ENCODE measurements around the gene RHOA.

Gene RHOA

DNA sequence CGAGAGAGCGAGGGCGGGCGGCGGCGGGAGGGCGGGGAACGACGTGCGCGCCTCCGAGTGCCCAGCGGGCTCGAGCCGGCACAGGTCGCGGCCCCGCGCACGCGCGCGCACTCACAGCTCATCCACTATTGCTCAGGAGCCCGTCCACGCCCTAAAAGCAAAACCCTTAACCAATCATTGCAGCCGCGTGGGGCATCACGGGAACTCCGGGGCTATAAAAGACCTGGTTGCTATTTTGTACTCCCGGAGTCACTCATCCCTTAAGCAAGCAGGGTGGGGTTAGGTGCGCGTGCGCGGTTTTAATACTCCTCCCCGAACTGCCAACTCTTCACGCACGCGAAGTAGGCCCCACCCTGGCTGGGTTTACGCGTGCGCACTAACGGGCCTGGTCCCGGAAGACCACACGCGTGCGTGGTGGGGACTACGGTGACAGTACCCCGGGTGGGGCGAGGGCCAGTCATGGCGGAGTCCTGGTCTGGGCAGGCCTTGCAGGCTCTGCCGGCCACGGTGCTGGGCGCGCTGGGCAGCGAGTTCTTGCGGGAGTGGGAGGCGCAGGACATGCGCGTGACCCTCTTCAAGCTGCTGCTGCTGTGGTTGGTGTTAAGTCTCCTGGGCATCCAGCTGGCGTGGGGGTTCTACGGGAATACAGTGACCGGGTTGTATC, at the start of gene RHOA, which contains the start of gene TCTA:
Gene RHOA, minus strand, starts transcription at position 9 of the 664 bp plus-strand sequence. CDS start 36,387 bp downstream, outside the sequence.
Gene TCTA, plus strand, starts transcription at position 456 of the 664 bp plus-strand sequence. Its CDS starts 4 bp downstream, at position 460.
- DNase-seq: peak; percentile 99

DNA sequence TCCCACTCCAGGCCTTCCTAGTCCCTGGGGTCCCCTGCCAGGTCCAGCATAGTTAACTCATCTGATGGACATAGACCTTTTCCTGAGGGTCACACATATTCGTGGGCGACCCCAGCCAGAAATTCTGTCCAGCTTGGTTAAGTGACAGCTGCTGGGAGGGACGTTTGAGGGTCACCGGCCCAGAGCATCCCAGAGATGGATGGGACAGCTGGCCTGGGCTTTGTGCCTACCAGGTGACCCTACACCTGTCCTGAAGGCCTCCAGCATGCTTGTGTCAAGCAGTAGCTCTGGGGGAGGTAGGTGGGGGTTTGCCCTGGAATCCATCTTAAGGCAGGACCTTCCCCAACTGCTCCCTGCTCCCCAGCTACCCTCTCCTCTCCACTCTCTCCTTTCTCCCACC, 49.2 kb upstream of the RHOA start:
- no peak for DNase-seq

DNA sequence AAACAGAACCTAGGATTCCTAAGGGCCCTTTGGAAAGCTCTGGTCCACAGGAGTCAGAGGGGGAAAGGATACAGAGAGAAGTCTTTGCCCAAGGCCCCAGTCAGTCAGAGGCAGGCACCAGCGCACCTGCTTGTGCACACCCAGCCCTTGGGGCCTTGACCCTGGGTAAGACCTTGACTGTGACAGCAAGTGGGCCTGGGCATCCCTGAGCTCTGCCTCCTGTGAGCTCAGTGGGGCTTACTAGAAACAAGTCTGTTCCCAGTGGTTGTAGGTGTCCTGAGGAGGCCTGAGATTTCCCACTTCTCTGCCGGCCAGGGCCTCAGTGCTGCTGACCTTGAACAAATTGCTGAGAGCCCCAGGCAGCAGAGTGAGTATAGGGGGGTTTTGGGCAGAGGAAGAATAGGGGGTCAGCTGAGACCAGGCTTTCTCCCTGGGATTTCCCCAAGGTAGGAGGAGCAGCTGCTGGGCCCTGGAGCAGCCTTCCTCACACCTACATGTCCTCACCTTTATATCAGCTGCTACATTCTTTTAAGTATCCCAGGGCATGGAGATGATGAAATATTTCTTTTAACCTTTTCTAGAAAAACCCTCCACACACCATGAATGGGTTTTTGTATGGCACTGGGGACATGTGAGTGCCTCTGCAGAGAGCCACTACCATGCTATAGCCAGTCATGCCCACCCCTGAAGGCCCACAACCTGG, 48.6 kb upstream of the RHOA start:
- no peak for DNase-seq

DNA sequence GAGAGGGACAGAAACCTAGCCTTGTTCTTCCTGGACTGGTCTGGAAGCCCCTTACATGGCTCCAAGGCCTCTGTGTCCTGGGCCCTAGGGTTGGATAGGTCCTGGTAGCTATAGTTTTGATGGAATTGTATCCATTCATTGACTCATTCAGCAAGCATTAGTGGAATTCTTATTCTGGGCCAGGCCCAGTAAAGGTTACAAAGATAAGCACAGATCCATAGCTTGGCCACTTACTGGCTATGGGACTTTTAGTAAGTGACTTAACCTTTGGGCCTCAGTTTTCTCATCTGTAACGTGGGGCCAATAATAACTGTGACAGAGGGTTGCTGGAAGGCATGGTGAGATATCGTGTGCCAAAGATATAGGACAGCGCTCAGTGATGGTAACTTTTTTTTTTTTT, 44.7 kb upstream of the RHOA start:
- DNase-seq: no peak

DNA sequence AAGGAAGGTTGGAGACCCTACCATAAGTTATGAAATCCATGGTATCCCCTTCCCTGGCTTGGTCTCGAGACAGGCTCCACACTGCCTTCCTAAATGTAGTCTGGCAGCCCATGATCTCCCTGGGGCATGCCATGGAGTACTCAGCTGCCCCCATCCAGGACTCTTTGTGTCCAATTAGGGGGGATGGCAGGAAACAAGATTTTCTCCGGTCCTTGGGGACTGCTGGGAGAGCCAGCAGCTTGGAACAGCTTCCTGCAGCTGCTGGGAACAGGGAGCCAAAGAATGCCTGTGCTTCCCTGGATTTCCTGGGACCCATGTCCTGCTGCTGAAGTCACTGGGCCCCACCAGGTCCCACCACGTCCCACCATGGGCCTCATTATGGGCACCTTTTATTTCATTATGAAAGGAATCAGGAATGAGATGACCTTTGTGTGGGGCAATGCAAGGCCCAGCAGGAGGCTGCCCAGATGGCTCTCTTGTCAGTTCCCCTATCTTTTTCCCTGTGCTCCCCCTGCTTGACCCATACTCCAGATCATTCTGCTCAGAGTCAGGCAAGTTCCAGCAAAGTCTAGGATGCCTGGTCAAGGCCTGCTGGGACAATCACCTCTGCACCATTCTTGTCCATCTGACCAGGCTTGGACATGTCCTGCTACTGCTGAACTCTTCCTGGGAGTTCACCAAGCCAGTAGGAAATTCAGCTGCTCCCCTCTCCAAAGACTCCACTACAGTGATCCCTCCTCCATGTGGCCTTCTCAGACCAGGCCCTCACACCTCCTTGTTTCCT, 43.3 kb upstream of the RHOA start:
- DNase-seq: no peak

DNA sequence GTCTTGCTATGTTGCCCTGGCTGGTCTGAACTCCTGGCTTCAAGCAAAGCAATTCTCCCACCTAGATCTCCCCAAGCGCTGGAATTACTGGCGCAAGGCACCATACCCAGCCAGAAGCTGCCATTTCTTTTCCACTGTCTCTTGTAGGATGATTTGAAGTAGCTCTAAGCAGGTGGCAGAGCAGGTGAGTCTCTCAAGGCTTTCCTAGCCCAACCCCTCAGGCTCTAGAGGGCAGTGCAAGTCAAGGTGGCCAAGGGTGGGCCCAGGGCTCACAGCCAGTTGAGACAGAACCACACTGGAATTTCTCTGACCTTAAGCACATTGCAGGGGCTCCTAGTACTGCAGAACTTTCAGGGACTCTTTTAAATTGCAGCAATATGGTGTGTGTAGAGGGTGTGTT, 42.7 kb upstream of the RHOA start:
- no peak for DNase-seq

DNA sequence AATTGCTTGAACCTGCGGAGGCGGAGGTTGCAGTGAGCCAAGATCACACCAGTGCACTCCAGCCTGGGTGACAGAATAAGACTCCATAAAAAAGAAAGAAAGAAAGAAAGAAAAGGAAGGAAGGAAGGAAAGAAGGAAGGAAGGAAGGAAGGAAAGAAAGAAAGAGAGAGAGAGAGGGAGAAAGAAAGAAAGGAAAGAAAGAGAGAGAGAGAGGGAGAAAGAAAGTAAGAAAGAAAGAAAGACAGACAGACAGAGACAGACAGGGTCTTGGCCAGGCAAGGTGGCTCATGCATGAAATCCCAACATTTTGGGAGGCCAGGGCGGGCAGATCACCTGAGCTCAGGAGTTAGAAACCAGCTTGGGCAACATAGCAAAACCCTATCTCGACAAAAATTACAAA, 41.8 kb upstream of the RHOA start:
- no peak for DNase-seq

DNA sequence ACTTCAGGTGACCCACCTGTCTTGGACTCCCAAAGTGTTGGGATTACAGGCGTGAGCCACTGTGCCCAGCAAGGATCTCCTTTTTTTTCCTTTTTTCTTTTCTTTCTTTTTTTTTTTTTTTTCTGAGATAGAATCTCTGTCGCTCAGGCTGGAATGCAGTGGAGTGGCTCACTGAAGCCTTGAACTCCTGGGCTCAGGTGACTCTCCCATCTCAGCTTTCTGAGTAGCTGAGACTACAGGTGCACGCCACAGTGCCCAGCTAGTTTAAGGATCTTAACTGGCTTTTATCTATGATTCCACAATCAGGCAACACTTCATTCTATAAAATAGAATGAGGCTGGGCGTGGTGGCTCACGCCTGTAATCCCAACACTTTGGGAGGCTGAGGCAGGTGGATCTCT, 33.6 kb upstream of the RHOA start:
- DNase-seq: no peak

DNA sequence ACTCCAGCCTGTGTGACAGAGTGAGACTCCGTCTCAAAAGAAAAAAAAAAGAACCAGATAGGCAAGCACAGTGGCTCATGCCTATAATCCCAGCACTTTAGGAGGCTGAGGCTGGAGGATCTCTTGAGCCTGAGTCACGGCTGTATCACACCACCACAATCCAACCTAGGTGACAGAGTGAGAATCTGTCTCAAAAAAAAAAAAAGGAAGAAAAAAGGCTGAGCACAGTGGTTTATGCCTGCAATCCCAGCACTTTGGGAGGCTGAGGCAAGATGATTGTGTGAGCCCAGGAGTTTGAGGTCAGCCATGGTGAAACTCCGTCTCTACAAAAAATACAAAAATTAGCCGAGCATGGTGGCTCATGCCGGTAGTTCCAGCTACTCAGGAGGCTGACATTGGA, 23.0 kb upstream of the RHOA start:
- no peak for DNase-seq

DNA sequence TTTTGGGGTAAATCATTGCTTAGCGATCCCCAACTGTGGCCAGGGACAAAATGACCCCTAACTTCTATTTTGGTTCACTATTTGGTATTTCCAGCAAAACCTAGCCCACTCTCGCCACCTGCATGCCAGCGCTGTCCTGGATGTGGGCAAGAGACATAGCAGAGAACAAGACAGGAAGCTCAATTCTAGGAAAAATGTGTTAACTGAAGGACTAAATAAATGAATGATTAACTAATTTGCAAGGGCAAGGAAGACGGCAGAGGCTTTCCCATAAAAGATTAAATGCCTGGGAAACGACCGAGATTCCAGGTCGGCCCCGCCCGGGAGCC, 16.9 kb upstream of the RHOA start:
- DNase-seq: no peak

DNA sequence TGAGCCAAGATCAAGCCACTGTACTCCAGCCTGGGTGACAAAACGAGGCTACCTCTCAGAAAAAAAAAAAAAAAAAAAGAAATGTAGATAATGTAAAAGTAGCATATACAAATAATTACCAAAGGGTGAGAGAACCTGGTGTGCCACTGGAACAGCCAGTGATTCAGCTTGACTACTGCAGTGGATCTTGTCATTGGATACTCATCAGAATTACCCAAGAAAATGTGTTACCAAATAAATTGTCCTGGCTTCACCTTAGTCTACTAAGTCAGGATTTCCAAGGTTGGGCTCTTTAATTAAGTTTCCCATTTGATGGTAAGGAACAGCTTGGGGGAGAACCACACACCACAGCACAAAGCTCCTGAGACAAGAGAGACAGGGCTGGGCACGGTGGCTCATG, 15.8 kb upstream of the RHOA start:
- DNase-seq: no peak

DNA sequence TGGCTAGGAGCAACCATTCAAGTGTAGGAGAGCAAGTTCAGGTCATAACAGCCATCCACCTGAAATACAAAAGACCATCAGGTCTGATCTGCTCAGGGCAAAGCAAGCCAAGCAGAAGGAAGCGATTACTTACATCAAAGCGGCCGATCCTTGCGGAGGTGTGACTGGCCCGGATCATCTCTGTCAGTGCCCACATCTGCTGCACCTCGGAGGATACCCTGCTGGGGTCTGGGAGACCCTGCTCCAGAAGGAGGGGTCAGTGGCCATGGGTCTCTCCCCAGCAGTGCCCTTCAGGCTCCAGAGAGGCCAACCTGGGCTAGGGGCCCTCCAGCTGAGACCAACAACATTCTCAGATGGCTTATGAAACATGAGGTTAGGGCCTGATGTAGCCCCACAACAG, 13.0 kb upstream of the RHOA start:
- DNase-seq: no peak

DNA sequence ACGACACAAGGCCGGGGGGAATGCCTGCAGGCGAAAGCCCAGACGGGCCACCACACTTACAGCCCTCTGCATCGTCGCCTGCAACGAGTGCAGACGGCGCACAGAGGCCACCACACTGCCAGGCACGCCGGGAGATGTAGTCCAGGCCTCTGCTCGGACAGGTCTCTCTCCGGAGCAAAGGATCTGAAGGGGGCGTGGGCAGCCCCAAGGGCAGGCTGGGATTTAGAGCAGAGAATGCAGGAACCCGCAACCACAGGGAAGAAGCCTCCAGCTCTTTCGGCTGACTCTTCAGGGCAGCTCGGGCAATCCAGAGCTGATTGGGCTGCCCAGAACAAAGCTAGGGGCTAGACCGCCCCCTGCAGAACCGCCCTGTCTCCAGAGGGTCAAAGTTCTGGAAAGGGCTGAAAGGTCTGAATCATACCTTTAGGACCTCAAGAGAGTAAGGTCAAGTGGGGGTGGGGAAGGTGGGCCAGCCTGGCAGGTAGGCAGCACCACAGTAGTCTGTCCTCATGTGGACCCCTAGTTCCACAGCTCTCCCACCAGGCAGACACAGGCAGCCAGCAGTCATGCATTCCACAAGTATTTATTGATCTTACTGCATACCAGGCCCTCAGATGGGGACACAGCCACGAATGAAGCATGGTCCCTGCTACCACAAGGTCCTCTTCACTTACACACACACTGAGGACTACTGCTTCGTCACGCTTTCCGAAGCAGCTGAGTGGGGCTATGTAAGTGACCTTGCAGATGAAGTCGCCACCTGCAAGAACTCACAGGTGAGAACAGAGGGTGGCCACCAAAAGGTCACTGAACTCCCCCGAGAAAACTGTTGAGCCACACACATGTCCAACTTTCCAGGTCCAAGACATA, 10.8 kb upstream of the RHOA start, which contains the start of gene AMT:
Gene AMT, minus strand, starts transcription at position 95 of the 870 bp plus-strand sequence. Its CDS starts 23 bp downstream, at position 72.
- no peak for DNase-seq

DNA sequence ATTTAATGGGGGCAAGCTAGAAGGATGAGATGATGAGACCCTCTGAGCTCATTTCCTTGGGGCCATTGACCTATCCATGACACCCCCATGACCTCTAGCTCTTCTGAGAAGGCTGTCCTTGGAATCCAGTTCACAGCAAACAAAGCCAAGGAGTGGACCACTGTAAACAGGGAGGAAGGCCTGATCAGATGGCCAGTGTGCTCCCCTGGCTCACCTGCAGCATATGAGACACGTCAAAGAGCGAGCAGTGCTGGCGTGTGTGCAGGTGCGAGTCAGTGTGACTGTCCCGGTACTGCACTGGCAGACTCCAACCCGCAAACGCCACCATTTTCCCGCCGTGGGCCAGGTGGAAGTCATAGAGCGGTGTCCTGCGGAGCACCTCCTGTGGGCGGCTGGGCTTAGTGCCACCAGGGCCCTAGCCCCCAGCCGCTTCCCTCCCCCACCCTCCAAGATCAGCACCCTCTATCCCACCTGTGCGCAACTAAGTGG, 10.2 kb upstream of the RHOA start:
- DNase-seq: no peak

DNA sequence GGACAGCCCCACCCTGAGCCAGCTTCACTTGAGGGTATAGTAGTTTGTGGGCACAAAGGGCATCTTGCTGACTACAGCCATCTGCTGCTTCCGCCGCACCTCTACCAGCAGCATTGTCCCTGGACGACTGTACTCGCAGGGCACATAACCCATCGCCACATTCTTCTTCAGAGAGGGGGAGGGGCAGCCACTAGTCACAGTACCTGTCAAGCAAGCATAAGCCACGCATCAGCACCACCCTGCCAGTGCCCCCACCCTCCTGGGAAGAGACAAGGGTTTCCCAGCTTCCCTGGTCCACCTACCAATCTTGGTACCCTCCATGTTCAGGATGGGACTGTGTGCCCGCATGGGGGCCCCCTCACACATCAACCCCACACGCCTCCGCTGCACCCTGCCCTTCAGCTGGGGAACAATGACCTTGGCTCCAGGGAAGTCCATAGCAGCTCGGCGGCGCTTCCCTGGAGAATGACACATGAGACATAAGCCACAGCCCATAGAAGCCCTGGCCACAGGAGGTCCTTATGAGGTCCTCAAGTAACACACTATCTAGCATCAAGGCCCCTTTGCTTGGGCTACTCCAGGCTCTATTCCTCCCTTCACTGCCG, 5.8 kb upstream of the RHOA start:
- no peak for DNase-seq

DNA sequence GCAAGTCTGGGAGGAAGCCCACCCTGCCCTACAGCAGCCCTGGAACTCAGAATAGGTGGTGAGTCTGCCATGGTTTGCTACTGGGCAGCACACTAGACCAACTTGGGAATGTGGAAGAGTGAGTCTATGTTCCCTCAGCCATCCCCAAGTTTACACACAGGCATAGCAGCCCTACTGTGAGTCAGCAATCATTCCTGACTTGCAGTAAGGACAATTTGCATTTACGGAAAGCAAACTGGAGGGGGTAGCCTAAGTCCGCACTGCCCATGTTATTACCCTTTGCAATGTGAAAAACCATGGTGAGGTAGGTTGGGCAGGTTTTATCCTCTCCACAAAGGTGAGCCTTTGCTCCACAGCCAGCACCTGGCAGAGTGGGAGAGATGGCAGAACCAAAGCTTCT, 5.1 kb upstream of the RHOA start:
- DNase-seq: no peak

DNA sequence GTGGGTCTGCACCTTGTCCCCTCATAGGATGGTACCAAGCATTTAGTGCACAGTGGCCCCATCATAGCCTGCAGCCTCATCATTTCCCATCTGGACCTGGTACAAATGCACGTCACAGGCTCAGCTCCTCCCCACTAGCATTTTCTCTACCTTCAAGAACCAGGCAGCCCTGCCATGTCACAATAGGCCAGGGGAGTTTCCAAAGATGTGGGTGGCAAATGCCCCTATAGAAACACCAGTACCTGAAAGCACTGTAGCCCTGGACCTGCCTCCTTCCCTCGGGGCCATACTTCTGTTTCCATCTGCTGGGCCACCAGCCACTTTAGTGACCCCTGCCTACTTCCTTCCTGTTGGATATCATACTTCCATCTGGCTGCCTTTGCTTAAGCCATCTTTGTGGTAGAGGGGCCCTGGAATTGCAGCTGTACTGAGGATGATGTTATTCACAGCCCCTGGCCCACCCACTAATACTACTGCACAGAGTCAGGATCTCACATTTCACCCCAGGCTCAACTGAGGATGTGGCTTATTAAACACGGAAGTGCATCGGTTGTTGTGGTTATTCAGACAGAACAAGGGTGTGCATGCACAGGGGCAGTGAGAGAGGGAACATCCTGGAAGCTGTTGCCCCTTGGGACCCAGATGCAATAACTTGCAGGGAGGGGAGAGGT, 4.3 kb upstream of the RHOA start:
- peak; percentile 68 for DNase-seq

DNA sequence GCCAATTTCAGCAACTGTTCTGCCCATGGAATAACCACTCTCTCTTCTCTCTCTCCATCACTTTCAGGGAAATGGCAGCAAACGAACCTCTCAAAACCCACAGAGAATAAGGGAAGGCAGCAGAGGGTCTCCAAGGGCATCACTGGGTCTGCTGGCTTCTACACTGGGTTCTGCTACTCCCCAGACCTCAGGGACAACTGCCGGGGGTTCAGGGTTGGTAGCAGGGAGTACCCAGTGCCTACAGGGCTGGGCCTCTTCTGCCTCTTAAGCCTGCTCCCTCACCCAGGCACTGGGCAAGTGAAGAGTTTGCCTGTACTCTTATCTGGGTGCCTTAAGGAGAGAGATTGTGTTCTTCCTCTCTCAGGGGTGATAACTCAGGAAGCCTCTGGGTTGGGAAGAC, 3.0 kb upstream of the RHOA start:
- DNase-seq: no peak

DNA sequence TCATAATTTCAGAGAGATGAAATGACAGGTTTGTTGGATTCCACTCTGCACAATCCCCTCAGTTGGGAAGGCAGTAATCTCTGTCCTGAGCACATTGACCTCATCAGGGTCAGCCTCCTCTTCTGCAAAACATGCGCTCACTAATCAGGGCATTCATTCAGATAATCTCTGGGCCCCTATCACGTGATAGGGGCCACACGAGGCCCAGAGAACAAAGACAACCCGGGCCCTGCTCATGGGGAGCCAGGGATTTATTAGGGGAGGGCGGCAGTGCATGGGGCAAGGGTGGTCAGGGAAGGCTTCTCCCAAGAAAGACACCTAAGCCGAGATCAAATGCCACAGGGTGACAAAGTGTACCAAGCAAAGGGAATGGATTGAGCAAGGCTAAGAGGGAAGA, 1.6 kb upstream of the RHOA start:
- DNase-seq: no peak

DNA sequence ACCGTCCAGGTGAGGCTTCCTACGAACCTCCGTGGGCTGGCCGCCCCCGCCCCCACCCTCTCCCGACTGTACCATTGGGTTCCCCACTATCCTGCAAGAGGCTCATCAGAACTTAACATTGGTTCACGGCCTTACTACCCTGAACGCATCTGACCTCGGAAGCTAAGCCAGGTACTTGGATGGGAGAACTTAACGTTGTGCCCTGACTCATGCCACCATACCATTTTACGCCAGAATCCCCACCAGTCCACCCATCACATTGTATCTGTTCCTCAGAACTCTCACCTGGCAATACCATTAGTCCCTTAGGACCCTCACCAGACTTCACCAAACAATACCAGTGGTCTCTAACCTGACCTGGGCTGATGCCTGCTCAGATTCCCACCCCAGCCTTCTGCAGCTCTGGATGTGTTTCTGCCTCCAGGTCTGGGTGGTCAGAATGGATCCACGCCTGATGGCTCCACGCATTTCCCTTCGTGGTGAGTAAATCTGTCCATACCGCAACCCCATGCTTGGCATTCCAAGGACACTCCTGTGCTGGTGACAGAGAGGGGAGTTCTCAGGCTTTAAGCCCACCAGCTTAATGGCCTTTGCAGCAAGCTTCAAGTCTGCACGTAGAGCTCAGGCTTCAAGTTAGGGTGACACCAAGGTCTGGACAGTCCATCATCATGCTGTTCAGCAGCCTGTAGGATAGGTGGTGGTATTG, 1.0 kb upstream of the RHOA start:
- no peak for DNase-seq

DNA sequence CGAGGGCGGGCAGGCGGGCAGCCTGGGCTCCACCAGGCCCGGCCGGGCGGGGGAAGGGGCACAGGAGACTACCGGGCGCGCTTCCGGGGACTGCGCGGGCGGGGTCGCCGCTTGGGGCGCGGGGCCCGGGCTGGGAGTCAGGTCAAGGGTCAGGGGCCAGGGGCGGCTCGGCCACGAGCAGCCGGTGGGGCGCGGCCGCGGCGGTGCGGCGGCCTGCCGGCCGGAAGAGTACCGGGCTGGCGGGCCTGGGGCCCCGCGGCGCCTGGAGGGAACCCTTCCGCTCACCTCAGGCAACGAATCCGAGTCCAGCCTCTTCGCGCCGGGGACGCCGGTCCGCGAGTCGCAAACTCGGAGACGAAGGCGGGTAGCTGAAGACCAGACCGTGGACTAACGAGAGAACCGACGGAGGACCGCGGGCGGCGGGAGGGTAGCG, 225 bp downstream of the RHOA start:
- peak; percentile 67 for DNase-seq

Measured in stimulated activated CD4-positive, alpha-beta T cell treated with anti-CD3 and anti-CD28 coated beads, Interleukin-15, amount 100 ng/mL, for 24 hours (primary cell).